ENCODE results near the gene CCDC85B. TPM values are rescaled to one million over a fixed set of nuclear protein-coding genes. Genes with fewer than 3 reads are reported as not detected.

The CCDC85B gene
- total RNA-seq, 1 experiment from 2014 or later: 26.6 TPM

GRCh38 chr11:65900899-65901180, 10.4 kb downstream of the CCDC85B start:
- no peak for TF ChIP-seq CTCF (IDR thresholded peaks at IDR 0.05; ENCODE audit: unreplicated experiment)
- intact Hi-C loops (cut with micrococcal nuclease; ENCODE audit: unreplicated experiment): no loop called here
- peaks cover 69% of the 10 kb centered on the region for H3K36me3 Mint-ChIP-seq (ENCODE audit: insufficient read depth, unreplicated experiment)

DNA sequence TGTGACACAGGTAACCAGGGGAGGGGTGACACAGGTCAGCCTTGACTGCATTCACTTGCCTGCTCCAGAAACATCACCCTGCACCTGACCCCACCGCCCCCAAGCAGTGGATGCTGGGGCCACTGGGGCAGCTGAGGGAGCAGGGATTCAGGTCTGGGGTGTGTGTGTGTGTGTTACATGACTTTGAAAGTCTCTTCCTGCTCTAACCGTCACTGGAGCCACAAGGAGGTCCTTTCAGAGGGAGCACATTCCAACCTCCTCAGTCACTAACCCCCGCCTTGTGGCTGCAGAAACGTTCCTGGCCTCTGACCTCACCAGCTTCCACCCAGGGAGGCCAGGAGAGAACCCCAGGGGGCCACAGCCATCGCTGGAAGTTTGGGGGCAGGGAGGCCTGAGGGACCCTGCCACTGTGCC, 12.6 kb downstream of the CCDC85B start:
- Mint-ChIP-seq H3K27me3 (ENCODE audit: unreplicated experiment) (no peaks in the 10 kb centered on the region), H3K4me1 (ENCODE audit: low read depth, unreplicated experiment) (peaks cover 46% of the 10 kb centered on the region), H3K4me3 (ENCODE audit: low read depth, unreplicated experiment) (peak overlapping the region; percentile 22), H3K36me3 (ENCODE audit: insufficient read depth, unreplicated experiment) (peaks cover 54% of the 10 kb centered on the region), H3K9me3 (ENCODE audit: low read depth, unreplicated experiment) (no peaks in the 10 kb centered on the region), H3K27ac (ENCODE audit: unreplicated experiment) (peak overlapping the region; percentile 97)
- CTCF ChIA-PET: interaction anchor here (0.6 to 0.9 kb wide), 3 partner anchors 11 to 151 kb away, joined by 3 to 5 read pairs (median 3); partner anchors contain the start of gene FIBP
- DNase-seq: peak; percentile 85
- BruUV-seq (replicated peaks): no TSS peak
- TF ChIP-seq CTCF (IDR thresholded peaks at IDR 0.05; ENCODE audit: unreplicated experiment): no peak
- intact Hi-C loops (cut with micrococcal nuclease; ENCODE audit: unreplicated experiment): no loop called here

More at GRCh38 chr11:65900899-65901180, 10.4 kb downstream of the CCDC85B start:
- Mint-ChIP-seq H3K27ac (ENCODE audit: unreplicated experiment) (peak overlapping the region; percentile 97), H3K4me1 (ENCODE audit: low read depth, unreplicated experiment) (peaks cover 56% of the 10 kb centered on the region), H3K27me3 (ENCODE audit: unreplicated experiment) (no peaks in the 10 kb centered on the region), H3K9me3 (ENCODE audit: low read depth, unreplicated experiment) (no peaks in the 10 kb centered on the region), H3K4me3 (ENCODE audit: low read depth, unreplicated experiment) (peak overlapping the region; percentile 84)
- CTCF ChIA-PET: interaction anchor here (1.0 to 1.9 kb wide), 4 partner anchors 9 to 16 kb away, joined by 3 to 5 read pairs (median 4); partner anchors contain the start of gene FIBP
- no peak for DNase-seq
- no TSS peak for BruUV-seq (replicated peaks)

DNA sequence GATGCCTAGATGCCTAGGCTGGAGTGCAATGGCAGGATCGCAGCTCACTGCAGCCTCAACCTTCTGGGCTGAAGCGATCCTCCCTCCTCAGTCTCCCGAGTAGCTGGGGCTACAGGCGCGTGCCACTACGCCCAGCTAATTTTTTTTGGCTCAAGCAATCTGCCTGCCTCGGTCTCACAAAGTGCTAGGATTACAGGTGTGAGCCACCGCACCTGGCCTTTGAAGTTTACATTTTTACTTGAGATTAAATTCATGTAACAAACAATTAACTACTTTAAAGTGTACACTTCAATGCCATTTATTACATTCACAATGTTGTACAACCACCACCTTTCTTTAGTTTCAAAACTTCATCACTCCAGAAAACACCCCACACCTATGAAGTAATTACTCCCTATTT, 13.2 kb downstream of the CCDC85B start:
- H3K9me3 Mint-ChIP-seq (ENCODE audit: low read depth, unreplicated experiment): no peaks in the 10 kb centered on the region
- CTCF ChIA-PET: no interaction called here
- no peak for TF ChIP-seq CTCF (IDR thresholded peaks at IDR 0.05; ENCODE audit: unreplicated experiment)
- BruUV-seq (replicated peaks): no TSS peak
- no peak for DNase-seq
- H3K4me1 Mint-ChIP-seq (ENCODE audit: low read depth, unreplicated experiment): peaks cover 48% of the 10 kb centered on the region
- H3K4me3 Mint-ChIP-seq (ENCODE audit: low read depth, unreplicated experiment): peak overlapping the region; percentile 22
- H3K27me3 Mint-ChIP-seq (ENCODE audit: unreplicated experiment): no peaks in the 10 kb centered on the region
- H3K36me3 Mint-ChIP-seq (ENCODE audit: insufficient read depth, unreplicated experiment): peaks cover 47% of the 10 kb centered on the region
- intact Hi-C loops (cut with micrococcal nuclease; ENCODE audit: unreplicated experiment): no loop called here
- H3K27ac Mint-ChIP-seq (ENCODE audit: unreplicated experiment): peak overlapping the region; percentile 97

DNA sequence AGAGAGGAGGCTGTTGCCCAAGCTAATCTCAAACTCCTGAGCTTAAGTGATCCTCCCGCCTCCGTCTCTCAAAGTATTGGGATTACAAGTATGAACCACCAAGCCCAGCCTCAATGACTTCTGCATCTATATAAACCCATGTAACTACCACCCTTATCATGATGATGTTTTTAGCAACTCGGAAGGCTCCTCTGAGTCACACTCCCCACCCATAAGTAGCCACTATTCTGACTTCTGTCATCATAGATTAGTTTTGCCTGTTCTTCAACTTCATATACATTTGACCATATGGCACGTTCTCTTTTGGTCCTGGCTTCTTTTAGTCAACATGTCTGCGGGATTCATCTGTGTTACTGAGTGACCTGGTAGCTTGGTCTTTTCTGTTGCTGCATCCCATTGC, 16.1 kb downstream of the CCDC85B start:
- Mint-ChIP-seq H3K36me3 (ENCODE audit: insufficient read depth, unreplicated experiment) (peaks cover 23% of the 10 kb centered on the region), H3K27ac (ENCODE audit: unreplicated experiment) (peak overlapping the region; percentile 63), H3K27me3 (ENCODE audit: unreplicated experiment) (no peaks in the 10 kb centered on the region), H3K4me3 (ENCODE audit: low read depth, unreplicated experiment) (no peak overlapping the region), H3K9me3 (ENCODE audit: low read depth, unreplicated experiment) (no peaks in the 10 kb centered on the region), H3K4me1 (ENCODE audit: low read depth, unreplicated experiment) (peaks cover 56% of the 10 kb centered on the region)
- no peak for DNase-seq
- intact Hi-C loops (cut with micrococcal nuclease; ENCODE audit: unreplicated experiment): no loop called here
- no peak for TF ChIP-seq CTCF (IDR thresholded peaks at IDR 0.05; ENCODE audit: unreplicated experiment)
- CTCF ChIA-PET: interaction anchor here (0.7 kb wide), 1 partner anchor 62 kb away, joined by 3 read pairs; no protein-coding TSS in a partner anchor
- BruUV-seq (replicated peaks): no TSS peak

Data from Calu3 (cell line).